MM.1S (cell line): ENCODE data around the gene SECTM1.

Source experiments
- DNase-seq: peaks from one replicate; pipeline ENCODE4 v3.0.0-alpha.2; 2015
- H2AFZ ChIP-seq: fragments of 300-600 bp; sonication (generic); 2 replicates; pipeline ENCODE4 v1.6.0; 2016; ENCODE audit warnings: antibody characterized with exemption, low read length
- H3F3A ChIP-seq: fragments of 300-600 bp; sonication (generic); 2 replicates; pipeline ENCODE4 v1.6.1; 2016; ENCODE audit warnings: mild to moderate bottlenecking, antibody characterized with exemption, low read length, moderate library complexity, mixed read lengths; ENCODE audit not compliant: insufficient read depth
- H3K27ac ChIP-seq: fragments of 300-600 bp; sonication (generic); 2 replicates; pipeline ENCODE4 v1.5.1; 2016; ENCODE audit warnings: mild to moderate bottlenecking, low read length
- H3K27me3 ChIP-seq: fragments of 300-600 bp; sonication (generic); replicated peaks from 2 replicates; pipeline ENCODE4 v1.6.0; 2016; ENCODE audit warnings: low read length; ENCODE audit not compliant: insufficient read depth
- H3K36me3 ChIP-seq: fragments of 300-600 bp; sonication (generic); replicated peaks from 2 replicates; pipeline ENCODE4 v1.6.1; 2016; ENCODE audit warnings: mild to moderate bottlenecking, low read length, mixed read lengths; ENCODE audit not compliant: insufficient read depth
- H3K4me1 ChIP-seq: fragments of 300-600 bp; sonication (generic); 2 replicates; pipeline ENCODE4 v1.6.1; 2016; ENCODE audit warnings: low read length, mixed read lengths
- H3K4me2 ChIP-seq: fragments of 300-600 bp; sonication (generic); 2 replicates; pipeline ENCODE4 v1.6.0; 2016; ENCODE audit warnings: low read depth, low read length
- H3K4me3 ChIP-seq: fragments of 300-600 bp; sonication (generic); 2 replicates; pipeline ENCODE4 v1.5.1; 2016; ENCODE audit warnings: low read length, mixed read lengths
- H3K79me2 ChIP-seq: fragments of 300-600 bp; sonication (generic); 2 replicates; pipeline ENCODE4 v1.6.1; 2016; ENCODE audit warnings: mixed run types, low read length, mixed read lengths
- H3K9ac ChIP-seq: fragments of 300-600 bp; sonication (generic); 2 replicates; pipeline ENCODE4 v1.6.1; 2016; ENCODE audit warnings: low read length, mixed read lengths
- H3K9me2 ChIP-seq: fragments of 300-600 bp; sonication (generic); replicated peaks from 2 replicates; pipeline ENCODE4 v1.6.1; 2016; ENCODE audit warnings: mild to moderate bottlenecking, low read length, mixed read lengths; ENCODE audit not compliant: insufficient read depth
- H3K9me3 ChIP-seq: fragments of 300-600 bp; sonication (generic); replicated peaks from 2 replicates; pipeline ENCODE4 v1.6.1; 2016; ENCODE audit warnings: mild to moderate bottlenecking, low read length, mixed read lengths; ENCODE audit not compliant: insufficient read depth
- H4K20me1 ChIP-seq: fragments of 300-600 bp; sonication (generic); 2 replicates; pipeline ENCODE4 v1.6.1; 2016; ENCODE audit warnings: mild to moderate bottlenecking, low read length, moderate library complexity, mixed read lengths; ENCODE audit not compliant: insufficient read depth
- EZH2 ChIP-seq: fragments of 300-600 bp; sonication (generic); optimal IDR thresholded peaks from 2 replicates; pipeline ENCODE3; 2017; ENCODE audit warnings: low read depth, mild to moderate bottlenecking, antibody characterized with exemption, low read length, mixed read lengths
- EZH2phosphoT487 ChIP-seq: fragments of 300-600 bp; sonication (generic); IDR thresholded peaks from 2 replicates; pipeline ENCODE4 v1.6.1; 2018; ENCODE audit warnings: antibody characterized with exemption, low read length
- TF ChIP-seq, protein P1 (sequence below): fragments of 300-600 bp; sonication (generic); IDR thresholded peaks from 2 replicates; pipeline ENCODE4 v1.5.1; 2016; ENCODE audit warnings: antibody characterized with exemption, low read length, mixed read lengths

Gene SECTM1

GRCh38 chr17:82328994-82329507 lies 4.5 kb downstream of the SECTM1 start:
- H3K27me3 ChIP-seq: no peaks in the 10 kb centered on the region
- H3K9me2 ChIP-seq: no peaks in the 10 kb centered on the region
- no peak overlapping the region for H3K4me2 ChIP-seq
- H3K4me3 ChIP-seq: no peak overlapping the region
- no peak for DNase-seq
- TF ChIP-seq EZH2 (no peak), EZH2phosphoT487 (no peak)
- TF ChIP-seq, protein P1, sequence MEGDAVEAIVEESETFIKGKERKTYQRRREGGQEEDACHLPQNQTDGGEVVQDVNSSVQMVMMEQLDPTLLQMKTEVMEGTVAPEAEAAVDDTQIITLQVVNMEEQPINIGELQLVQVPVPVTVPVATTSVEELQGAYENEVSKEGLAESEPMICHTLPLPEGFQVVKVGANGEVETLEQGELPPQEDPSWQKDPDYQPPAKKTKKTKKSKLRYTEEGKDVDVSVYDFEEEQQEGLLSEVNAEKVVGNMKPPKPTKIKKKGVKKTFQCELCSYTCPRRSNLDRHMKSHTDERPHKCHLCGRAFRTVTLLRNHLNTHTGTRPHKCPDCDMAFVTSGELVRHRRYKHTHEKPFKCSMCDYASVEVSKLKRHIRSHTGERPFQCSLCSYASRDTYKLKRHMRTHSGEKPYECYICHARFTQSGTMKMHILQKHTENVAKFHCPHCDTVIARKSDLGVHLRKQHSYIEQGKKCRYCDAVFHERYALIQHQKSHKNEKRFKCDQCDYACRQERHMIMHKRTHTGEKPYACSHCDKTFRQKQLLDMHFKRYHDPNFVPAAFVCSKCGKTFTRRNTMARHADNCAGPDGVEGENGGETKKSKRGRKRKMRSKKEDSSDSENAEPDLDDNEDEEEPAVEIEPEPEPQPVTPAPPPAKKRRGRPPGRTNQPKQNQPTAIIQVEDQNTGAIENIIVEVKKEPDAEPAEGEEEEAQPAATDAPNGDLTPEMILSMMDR: no peak
- H3K36me3 ChIP-seq: no peaks in the 10 kb centered on the region
- no peaks in the 10 kb centered on the region for H4K20me1 ChIP-seq
- no peaks in the 10 kb centered on the region for H3K79me2 ChIP-seq
- peaks cover 30% of the 10 kb centered on the region for H3K4me1 ChIP-seq
- no peak overlapping the region for H3K27ac ChIP-seq
- H3K9ac ChIP-seq: no peak overlapping the region
- H3F3A ChIP-seq: no peaks in the 10 kb centered on the region
- no peak overlapping the region for H2AFZ ChIP-seq
- no peaks in the 10 kb centered on the region for H3K9me3 ChIP-seq

DNA sequence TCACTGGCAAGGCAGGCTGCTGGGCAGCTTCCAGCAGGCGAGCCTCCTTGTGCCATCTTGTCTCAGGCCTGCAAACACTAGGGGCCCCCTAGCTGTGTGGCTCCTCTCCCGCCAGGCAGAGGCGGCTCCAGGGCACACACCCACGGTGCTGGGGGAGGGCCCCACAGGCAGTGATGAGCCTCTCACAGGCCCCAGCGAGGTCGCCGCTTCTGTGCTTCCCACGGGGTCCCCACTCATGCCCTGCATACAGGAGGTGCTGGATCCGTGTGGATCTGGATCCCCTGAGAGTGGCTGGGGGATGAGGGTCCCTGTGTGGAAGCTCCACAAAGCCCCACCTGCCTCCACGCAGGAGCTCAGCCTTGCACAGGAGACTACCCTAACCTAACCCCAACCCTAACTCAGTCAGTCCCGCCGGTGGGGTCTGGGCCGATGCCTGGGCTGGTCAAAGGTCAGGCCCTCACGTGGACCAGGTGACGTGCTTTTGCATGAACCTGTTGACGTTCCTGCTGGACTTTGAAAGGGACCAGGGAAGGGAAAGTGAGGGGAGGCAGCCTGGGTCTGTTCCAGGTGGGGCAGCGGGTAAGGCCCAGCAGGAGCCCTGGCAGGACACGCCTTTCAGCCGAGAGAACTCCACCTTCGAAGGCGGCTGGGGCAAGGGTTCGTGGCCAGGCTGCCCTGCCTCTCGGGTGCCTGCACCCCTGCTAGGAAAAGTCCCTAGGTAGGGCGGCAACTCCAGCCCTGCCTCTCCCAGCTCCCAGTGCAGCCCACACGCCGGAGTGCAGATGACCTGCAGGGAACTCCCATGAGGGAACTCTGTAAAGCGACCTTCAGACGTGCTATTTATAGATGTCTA lies 5.2 kb downstream of the SECTM1 start:
- Histone ChIP-seq H3K9me2 (no peaks in the 10 kb centered on the region), H3K9ac (no peak overlapping the region), H4K20me1 (no peaks in the 10 kb centered on the region), H3K27me3 (no peaks in the 10 kb centered on the region), H3K79me2 (no peaks in the 10 kb centered on the region), H3K4me3 (no peak overlapping the region), H3F3A (no peaks in the 10 kb centered on the region), H3K4me1 (peaks cover 30% of the 10 kb centered on the region), H3K9me3 (no peaks in the 10 kb centered on the region), H3K27ac (no peak overlapping the region), H3K4me2 (no peak overlapping the region), H2AFZ (no peak overlapping the region), H3K36me3 (no peaks in the 10 kb centered on the region)
- no peak for DNase-seq
- TF ChIP-seq EZH2 (no peak), EZH2phosphoT487 (no peak)
- TF ChIP-seq, protein P1: no peak

GRCh38 chr17:82327757-82328140 lies 5.8 kb downstream of the SECTM1 start:
- no peak overlapping the region for H3K9ac ChIP-seq
- no peaks in the 10 kb centered on the region for H3K9me2 ChIP-seq
- TF ChIP-seq, protein P1: no peak
- no peaks in the 10 kb centered on the region for H3K79me2 ChIP-seq
- H3K27ac ChIP-seq: no peak overlapping the region
- peaks cover 26% of the 10 kb centered on the region for H3K4me1 ChIP-seq
- no peak overlapping the region for H3K4me2 ChIP-seq
- H3K4me3 ChIP-seq: no peak overlapping the region
- H3K9me3 ChIP-seq: no peaks in the 10 kb centered on the region
- H2AFZ ChIP-seq: no peak overlapping the region
- H3K27me3 ChIP-seq: no peaks in the 10 kb centered on the region
- no peak for DNase-seq
- H3F3A ChIP-seq: no peaks in the 10 kb centered on the region
- H3K36me3 ChIP-seq: no peaks in the 10 kb centered on the region
- H4K20me1 ChIP-seq: no peaks in the 10 kb centered on the region
